ENCODE data around the gene LILRB2.
"Not testable (repeated sequence)": the region's sequence is repeated elsewhere in the genome, so short reads cannot be mapped to it uniquely, and the experiment has no call there.

The LILRB2 gene

GRCh38 chr19:54302257-54302656 is 21.3 kb upstream of the LILRB2 start:
- DNase-seq: no peak

GRCh38 chr19:54299515-54299914 is 18.6 kb upstream of the LILRB2 start:
- no peak for DNase-seq

GRCh38 chr19:54299126-54299498 is 18.2 kb upstream of the LILRB2 start:
- DNase-seq: no peak

- no peak for DNase-seq
Observed at GRCh38 chr19:54298357-54299125, 17.6 kb upstream of the LILRB2 start.

GRCh38 chr19:54297759-54298305 is 16.9 kb upstream of the LILRB2 start:
- DNase-seq: no peak

GRCh38 chr19:54294539-54294938 is 13.6 kb upstream of the LILRB2 start:
- DNase-seq: no peak

GRCh38 chr19:54289160-54289559 is 8.2 kb upstream of the LILRB2 start:
- DNase-seq: not testable (repeated sequence)

- DNase-seq: no peak
Observed at GRCh38 chr19:54287456-54287855, 6.5 kb upstream of the LILRB2 start.

GRCh38 chr19:54286283-54286682 is 5.4 kb upstream of the LILRB2 start:
- DNase-seq: not testable (repeated sequence)

GRCh38 chr19:54285427-54286056 is 4.6 kb upstream of the LILRB2 start:
- DNase-seq: not testable (repeated sequence)

GRCh38 chr19:54282686-54283470 is 2.0 kb upstream of the LILRB2 start:
- no peak for DNase-seq

GRCh38 chr19:54281729-54282075 is 792 bp upstream of the LILRB2 start:
- DNase-seq: not testable (repeated sequence)

GRCh38 chr19:54280441-54280840 is 469 bp downstream of the LILRB2 start:
- DNase-seq: not testable (repeated sequence)

GRCh38 chr19:54280025-54280424 is 885 bp downstream of the LILRB2 start:
- not testable (repeated sequence) for DNase-seq

- no peak for DNase-seq
Observed at GRCh38 chr19:54279406-54279962, 1.4 kb downstream of the LILRB2 start.

- DNase-seq: not testable (repeated sequence)
Observed at GRCh38 chr19:54278571-54279195, 2.2 kb downstream of the LILRB2 start.

- DNase-seq: not testable (repeated sequence)
Observed at GRCh38 chr19:54278056-54278455, 2.9 kb downstream of the LILRB2 start.

GRCh38 chr19:54277111-54277615 is 3.7 kb downstream of the LILRB2 start:
- not testable (repeated sequence) for DNase-seq

GRCh38 chr19:54275951-54276350 is 5.0 kb downstream of the LILRB2 start:
- no peak for DNase-seq

GRCh38 chr19:54274516-54274915 is 6.4 kb downstream of the LILRB2 start:
- not testable (repeated sequence) for DNase-seq

- DNase-seq: no peak
Observed at GRCh38 chr19:54273821-54274220, 7.1 kb downstream of the LILRB2 start.

GRCh38 chr19:54272181-54272580 is 8.7 kb downstream of the LILRB2 start:
- DNase-seq: not testable (repeated sequence)

Measured in NCI-H526 treated with DMSO at 0.1 percent for 48 hours (cell line).